Mucosa of rectum (tissue), 2 donors: Measurements from ENCODE around the gene TAF1C.
"Not testable (repeated sequence)": the region's sequence is repeated elsewhere in the genome, so short reads cannot be mapped to it uniquely, and the experiment has no call there.

Experiments
- H3K27ac ChIP-seq, 2 donors: one replicate each; pipeline ENCODE4 v1.7.0; 2013; ENCODE audit warnings: inconsistent platforms in 2 of 2, low read depth in 2 of 2, low read length in 2 of 2
- H3K27me3 ChIP-seq, 2 donors: one replicate each; pipeline ENCODE4 v1.7.0; 2013; ENCODE audit warnings: low read length in 2 of 2; ENCODE audit not compliant: control insufficient read depth in 2 of 2, insufficient read depth in 2 of 2
- H3K36me3 ChIP-seq, 2 donors: one replicate each; pipeline ENCODE4 v1.7.0; 2013; ENCODE audit warnings: low read length in 2 of 2; ENCODE audit not compliant: control insufficient read depth in 2 of 2, insufficient read depth in 2 of 2
- H3K4me1 ChIP-seq, 2 donors: one replicate each; pipeline ENCODE4 v1.7.0; 2013; ENCODE audit warnings: low read length in 2 of 2, mild to moderate bottlenecking in 1 of 2; ENCODE audit not compliant: control insufficient read depth in 2 of 2, insufficient read depth in 2 of 2
- H3K4me3 ChIP-seq, 2 donors: one replicate each; pipeline ENCODE4 v1.7.0; 2013; ENCODE audit warnings: low read length in 2 of 2
- H3K9ac ChIP-seq, 2 donors: one replicate each; pipeline ENCODE4 v1.7.0; 2013; ENCODE audit warnings: low read length in 2 of 2, low read depth in 1 of 2, mild to moderate bottlenecking in 1 of 2
- H3K9me3 ChIP-seq, 2 donors: one replicate each; pipeline ENCODE4 v1.7.0; 2013; ENCODE audit warnings: low read length in 2 of 2; ENCODE audit not compliant: control insufficient read depth in 2 of 2
- donor health status: healthy.
- donor health status: Normal muscosa, but diverticular disease.

Gene TAF1C

GRCh38 chr16:84225571-84225970 is 38.7 kb upstream of the TAF1C start:
- Histone ChIP-seq H3K4me1 (no peaks in the 10 kb centered on the region), H3K27me3 (peaks cover 5 to 6% of the 10 kb centered on the region in 2 donors), H3K27ac (no peak overlapping the region), H3K9me3 (no peaks in the 10 kb centered on the region), H3K4me3 (no peak overlapping the region), H3K36me3 (no peaks in the 10 kb centered on the region), H3K9ac (no peak overlapping the region)

DNA sequence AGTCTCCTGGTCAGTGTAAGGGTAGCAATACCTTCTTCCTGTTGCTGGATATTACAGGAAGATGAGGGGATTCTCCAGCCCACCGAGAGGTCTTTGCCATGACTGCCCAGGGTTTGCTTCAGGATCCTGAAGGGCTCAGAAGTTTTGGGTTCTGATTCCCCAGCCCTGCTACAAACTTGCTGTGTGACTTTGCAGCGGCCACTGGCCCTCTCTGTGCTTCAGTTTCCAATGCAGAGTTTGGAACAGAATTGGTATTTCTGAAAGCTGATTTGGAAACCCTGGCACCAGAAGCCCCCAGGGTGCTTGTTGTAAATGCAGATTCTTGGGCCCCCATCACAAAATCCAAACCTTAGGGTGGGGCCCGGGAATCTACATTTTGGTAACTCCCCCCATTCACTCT is 38.3 kb upstream of the TAF1C start:
- Histone ChIP-seq H3K4me3 (no peak overlapping the region), H3K9me3 (no peaks in the 10 kb centered on the region), H3K27me3 (peaks cover 5 to 6% of the 10 kb centered on the region in 2 donors), H3K36me3 (no peaks in the 10 kb centered on the region), H3K9ac (no peak overlapping the region), H3K27ac (no peak overlapping the region), H3K4me1 (no peaks in the 10 kb centered on the region)

GRCh38 chr16:84224554-84224953 is 37.7 kb upstream of the TAF1C start:
- H3K9me3 ChIP-seq: no peaks in the 10 kb centered on the region
- no peaks in the 10 kb centered on the region for H3K4me1 ChIP-seq
- H3K9ac ChIP-seq: no peak overlapping the region

GRCh38 chr16:84223456-84223855 is 36.6 kb upstream of the TAF1C start:
- Histone ChIP-seq H3K9me3 (no peaks in the 10 kb centered on the region), H3K36me3 (no peaks in the 10 kb centered on the region), H3K27ac (no peak overlapping the region), H3K27me3 (peaks cover 5 to 6% of the 10 kb centered on the region in 2 donors), H3K4me3 (no peak overlapping the region), H3K4me1 (no peaks in the 10 kb centered on the region), H3K9ac (no peak overlapping the region)

More at GRCh38 chr16:84224554-84224953, 37.7 kb upstream of the TAF1C start:
- Histone ChIP-seq H3K36me3 (no peaks in the 10 kb centered on the region), H3K27ac (no peak overlapping the region), H3K4me3 (no peak overlapping the region), H3K27me3 (peaks cover 5 to 6% of the 10 kb centered on the region in 2 donors)

DNA sequence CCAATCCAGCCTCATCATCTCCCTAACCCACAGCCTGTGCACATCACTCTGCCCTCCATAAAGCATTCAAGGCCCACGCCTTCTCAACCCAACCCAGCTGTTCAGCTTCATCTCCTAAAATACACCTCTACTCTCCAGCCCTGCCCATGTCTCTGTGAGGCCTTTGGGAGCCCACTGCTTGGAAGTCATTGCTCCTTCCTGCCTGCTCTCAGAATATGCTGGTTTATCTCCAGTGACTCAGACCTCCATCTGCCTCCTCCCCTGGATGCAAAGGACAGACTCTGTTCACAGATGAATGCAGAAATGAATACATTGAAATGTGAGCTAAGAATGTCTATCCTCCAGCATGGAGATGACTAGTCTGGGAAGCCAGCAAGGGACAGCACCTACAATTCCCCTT is 34.0 kb upstream of the TAF1C start:
- no peaks in the 10 kb centered on the region for H3K4me1 ChIP-seq
- H3K27ac ChIP-seq: no peak overlapping the region

GRCh38 chr16:84218956-84219355 is 32.1 kb upstream of the TAF1C start:
- H3K9me3 ChIP-seq: no peaks in the 10 kb centered on the region
- H3K9ac ChIP-seq: no peak overlapping the region
- H3K27ac ChIP-seq: no peak overlapping the region
- no peak overlapping the region for H3K4me3 ChIP-seq
- no peaks in the 10 kb centered on the region for H3K4me1 ChIP-seq
- H3K27me3 ChIP-seq: no peaks in the 10 kb centered on the region
- no peaks in the 10 kb centered on the region for H3K36me3 ChIP-seq

More for the DNA sequence above, 34.0 kb upstream of the TAF1C start:
- Histone ChIP-seq H3K36me3 (no peaks in the 10 kb centered on the region), H3K27me3 (peaks cover 3 to 5% of the 10 kb centered on the region in 2 donors), H3K9me3 (no peaks in the 10 kb centered on the region), H3K9ac (no peak overlapping the region), H3K4me3 (no peak overlapping the region)

GRCh38 chr16:84218176-84218823 is 31.4 kb upstream of the TAF1C start:
- H3K4me3 ChIP-seq: no peak overlapping the region
- no peaks in the 10 kb centered on the region for H3K9me3 ChIP-seq
- no peak overlapping the region for H3K27ac ChIP-seq
- no peak overlapping the region for H3K9ac ChIP-seq
- H3K36me3 ChIP-seq: no peaks in the 10 kb centered on the region
- H3K4me1 ChIP-seq: no peaks in the 10 kb centered on the region
- no peaks in the 10 kb centered on the region for H3K27me3 ChIP-seq

- not testable (repeated sequence) for H3K4me1 ChIP-seq, H3K9ac ChIP-seq, H3K36me3 ChIP-seq, H3K27me3 ChIP-seq, H3K4me3 ChIP-seq, H3K9me3 ChIP-seq, H3K27ac ChIP-seq
These were observed 29.3 kb upstream of the TAF1C start for GRCh38 chr16:84216144-84216543.

GRCh38 chr16:84215531-84215930 is 28.7 kb upstream of the TAF1C start:
- no peak overlapping the region for H3K4me3 ChIP-seq
- no peaks in the 10 kb centered on the region for H3K36me3 ChIP-seq
- no peak overlapping the region for H3K9ac ChIP-seq
- no peaks in the 10 kb centered on the region for H3K9me3 ChIP-seq
- no peaks in the 10 kb centered on the region for H3K27me3 ChIP-seq
- no peak overlapping the region for H3K27ac ChIP-seq
- no peaks in the 10 kb centered on the region for H3K4me1 ChIP-seq

GRCh38 chr16:84214451-84215066 is 27.7 kb upstream of the TAF1C start:
- no peak overlapping the region for H3K27ac ChIP-seq
- H3K4me1 ChIP-seq: no peaks in the 10 kb centered on the region
- H3K4me3 ChIP-seq: no peak overlapping the region
- no peak overlapping the region for H3K9ac ChIP-seq
- no peaks in the 10 kb centered on the region for H3K27me3 ChIP-seq
- no peaks in the 10 kb centered on the region for H3K9me3 ChIP-seq
- no peaks in the 10 kb centered on the region for H3K36me3 ChIP-seq
